HG03354 (cell line): ENCODE data around the gene JPT2.
"Not testable (repeated sequence)": the region's sequence is repeated elsewhere in the genome, so short reads cannot be mapped to it uniquely, and the experiment has no call there.

Experiments used
- ATAC-seq: cut with Tn5 transposase; IDR thresholded peaks from one replicate; pipeline ENCODE4 v1.9.1; 2021; ENCODE audit warnings: mild to moderate bottlenecking; ENCODE audit not compliant: unreplicated experiment, poor library complexity, severe bottlenecking

The JPT2 gene

DNA sequence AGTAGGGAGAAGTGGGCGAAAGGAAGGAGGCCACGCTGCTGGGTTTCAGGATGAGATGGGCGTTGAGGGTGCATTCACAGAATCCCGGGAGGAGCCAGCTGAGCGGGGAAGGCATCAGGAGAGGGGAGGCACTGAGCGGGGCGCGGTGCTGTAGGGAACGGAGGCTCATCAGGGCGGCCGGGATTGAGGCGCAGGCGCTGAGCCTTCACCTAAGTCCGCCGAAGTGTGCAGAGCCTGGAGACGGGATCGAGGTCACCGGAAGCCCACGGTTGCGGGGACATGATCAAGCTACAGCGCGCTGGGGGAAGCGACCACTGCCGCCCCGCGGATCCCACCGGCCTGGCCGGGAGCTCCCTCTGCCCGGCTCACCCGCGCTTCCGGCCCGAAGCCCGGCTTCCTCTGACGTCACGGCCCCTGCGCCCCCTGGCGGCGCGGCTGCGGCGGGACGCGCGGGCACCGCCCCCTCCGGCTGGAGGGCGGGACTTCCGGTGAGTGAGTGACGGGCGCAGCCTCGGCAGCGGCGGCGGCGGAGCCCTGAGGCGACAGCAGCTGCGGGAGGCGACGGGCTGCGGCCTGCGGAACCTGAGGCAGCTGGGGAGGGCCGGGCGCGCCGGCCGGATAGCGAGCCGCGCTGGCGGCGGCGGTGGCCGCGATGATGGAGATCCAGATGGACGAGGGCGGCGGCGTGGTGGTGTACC, 27.8 kb downstream of the JPT2 start, which contains the start of gene MAPK8IP3:
MAPK8IP3 (plus strand) TSS at position 508 of the 698 bp plus-strand sequence; CDS start at position 653, 145 bp downstream.
- ATAC-seq: peak; percentile 82

DNA sequence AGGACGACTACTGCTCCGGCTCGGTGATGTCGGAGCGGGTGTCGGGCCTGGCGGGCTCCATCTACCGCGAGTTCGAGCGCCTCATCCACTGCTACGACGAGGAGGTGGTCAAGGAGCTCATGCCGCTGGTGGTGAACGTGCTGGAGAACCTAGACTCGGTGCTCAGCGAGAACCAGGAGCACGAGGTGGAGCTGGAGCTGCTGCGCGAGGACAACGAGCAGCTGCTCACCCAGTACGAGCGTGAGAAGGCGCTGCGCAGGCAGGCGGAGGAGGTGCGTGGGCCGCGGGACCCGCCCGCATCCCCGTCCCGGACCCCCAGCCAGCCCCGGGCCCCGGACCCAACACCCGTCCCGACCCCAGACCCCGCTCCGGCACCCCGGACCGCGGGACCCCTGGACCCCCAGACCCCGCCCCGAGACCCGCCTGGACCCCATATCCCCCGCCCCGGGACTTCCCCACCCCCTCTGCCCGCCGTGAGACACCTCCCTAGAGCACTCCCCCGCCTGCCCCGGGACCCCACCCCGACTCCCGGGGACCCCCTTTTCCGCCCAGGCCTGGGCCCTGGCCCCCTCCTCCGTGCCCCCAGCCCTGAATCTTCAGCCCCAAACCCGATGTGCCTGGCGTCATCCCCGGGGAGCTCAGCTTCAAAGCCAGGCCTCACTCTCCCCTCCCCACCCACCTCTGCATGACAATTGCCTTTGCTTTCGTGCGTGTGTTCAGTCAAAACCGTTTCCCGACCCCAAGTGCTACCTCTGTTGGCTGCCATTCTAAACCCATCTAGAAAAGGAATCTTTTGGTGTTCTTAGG, 28.5 kb downstream of the JPT2 start:
- ATAC-seq: peak; percentile 23

DNA sequence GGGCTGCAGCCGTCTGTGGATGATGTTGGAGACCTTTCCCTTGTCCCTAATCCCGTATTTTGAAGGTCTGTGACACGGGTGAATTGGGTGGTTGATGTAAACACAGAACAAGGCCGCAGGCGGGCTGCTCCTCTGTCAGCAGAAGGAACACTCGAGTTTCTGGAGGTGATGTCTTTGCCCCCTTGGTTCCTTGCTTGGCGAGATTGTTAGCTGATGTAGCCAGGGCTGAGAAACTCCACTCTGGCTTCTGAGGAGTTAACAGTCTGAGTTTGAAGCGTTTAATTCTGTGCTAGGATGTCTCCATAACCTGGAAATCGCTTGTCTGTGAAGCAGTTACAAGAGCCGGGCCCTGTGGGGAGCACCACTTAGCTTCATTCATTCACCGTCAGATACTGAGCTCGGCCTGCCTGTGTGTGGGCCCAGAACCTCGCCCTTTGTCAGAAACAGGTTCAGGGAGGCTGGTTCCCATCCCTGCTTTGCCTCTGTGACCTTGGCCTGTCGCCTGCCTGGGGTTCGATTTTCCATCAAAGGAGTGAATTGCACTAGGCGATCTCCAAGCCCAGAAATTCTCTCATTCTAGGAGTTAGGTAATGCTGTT, 29.2 kb downstream of the JPT2 start:
- ATAC-seq: no peak

DNA sequence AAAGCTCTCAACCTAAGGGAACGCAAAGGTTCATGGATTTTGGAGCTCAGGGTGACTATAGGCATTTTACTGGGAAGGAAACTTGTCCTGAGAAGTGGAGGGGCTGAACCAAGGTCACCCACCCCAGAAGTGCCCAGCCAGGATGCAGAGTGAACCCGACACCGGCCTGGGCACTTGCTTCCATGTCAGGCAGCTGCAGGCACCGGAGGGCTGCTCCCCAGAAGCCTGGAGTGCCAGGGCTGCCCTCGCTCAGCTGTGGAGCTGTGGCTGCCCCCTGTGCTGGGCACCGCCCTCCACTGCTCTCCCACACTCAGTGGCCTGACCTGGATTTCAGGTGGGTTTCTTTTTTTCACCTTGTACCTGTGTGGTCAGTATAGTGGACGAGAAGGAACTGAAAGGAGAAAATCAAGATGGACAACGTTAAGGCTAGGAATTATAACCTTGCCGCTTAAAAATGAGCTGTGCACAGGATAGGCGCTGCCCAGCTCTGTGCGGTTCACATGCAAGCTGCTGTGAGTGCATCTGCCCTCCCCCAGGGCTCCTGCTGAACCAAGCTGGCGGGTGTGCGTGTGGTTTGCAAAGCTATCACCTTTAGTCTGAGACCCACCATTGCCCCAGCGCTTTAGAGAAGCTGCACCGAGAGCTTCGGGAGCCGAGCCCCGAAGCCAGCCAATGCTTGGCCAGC, 30.1 kb downstream of the JPT2 start:
- ATAC-seq: no peak

DNA sequence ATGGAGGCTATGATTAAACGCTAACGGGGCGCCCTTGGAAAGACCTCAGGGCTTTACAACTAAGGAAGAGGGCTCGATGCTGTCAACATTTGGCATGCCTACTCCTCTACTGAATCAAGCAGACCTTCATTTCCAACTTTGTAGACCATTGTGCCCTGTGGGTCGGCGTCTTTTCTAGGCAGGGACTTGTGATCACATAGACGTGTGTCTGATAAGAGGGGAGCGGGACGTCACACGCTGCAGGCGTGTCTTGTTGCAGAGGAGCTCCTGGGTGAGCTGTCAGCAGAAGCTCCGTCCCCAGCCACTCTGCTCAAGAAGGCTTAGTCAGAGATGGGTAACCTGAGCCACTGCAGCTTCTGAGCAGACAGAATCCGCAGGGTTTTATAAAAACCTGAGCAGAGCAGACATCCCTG, 30.7 kb downstream of the JPT2 start:
- no peak for ATAC-seq

DNA sequence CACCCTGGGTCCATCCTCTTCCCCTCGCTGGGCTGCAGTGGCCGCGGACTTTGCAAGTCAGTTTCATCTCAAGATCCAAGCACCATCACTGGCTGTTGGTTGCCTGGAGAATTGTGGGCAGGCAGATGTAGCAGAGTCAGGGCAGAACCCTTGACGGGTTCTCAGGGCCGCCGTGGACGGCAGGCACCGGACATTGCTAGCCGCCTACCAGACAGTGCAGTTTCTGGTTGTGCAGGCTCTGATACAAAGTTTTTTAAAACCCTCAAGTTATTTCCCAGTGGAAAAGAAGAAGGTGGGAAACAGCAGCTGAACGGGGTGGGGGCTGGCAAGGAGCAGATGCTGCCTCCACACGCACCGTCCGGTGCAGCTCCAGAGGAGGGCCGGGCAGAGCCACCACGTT, 31.3 kb downstream of the JPT2 start:
- no peak for ATAC-seq

DNA sequence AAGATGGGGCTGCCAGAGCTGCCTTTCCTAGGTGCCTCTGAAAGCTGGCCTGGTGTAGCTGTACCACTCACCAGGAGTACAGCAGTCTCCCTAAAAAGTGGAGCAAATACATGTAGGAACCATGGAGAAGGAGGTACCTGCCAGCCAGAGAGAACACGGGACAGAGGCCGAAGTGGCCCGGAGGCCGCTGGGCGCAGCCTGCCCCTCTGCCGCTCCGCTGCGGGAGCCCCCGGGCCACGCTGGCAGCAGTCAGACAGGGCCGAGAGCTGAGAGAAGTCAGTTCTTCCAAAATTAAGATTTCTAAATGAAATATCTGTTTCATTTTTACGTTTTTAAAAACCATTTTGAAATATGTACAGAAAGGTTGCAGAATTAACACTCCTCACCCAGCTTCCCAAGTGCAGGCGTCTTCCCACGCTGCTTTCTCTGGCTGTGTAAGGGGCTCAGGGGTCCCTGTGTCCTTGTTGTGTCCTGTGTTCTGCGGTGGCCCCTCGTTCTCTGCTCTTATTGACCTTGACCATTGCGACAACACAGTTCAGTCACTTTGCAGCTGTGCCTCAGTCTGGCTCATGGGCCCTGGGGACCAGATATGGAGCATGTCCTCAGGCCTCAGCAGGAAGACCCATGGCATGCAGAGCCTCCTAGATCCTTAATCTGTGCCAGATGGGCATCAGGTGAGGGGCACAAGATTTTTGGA, 32.9 kb downstream of the JPT2 start:
- ATAC-seq: no peak

DNA sequence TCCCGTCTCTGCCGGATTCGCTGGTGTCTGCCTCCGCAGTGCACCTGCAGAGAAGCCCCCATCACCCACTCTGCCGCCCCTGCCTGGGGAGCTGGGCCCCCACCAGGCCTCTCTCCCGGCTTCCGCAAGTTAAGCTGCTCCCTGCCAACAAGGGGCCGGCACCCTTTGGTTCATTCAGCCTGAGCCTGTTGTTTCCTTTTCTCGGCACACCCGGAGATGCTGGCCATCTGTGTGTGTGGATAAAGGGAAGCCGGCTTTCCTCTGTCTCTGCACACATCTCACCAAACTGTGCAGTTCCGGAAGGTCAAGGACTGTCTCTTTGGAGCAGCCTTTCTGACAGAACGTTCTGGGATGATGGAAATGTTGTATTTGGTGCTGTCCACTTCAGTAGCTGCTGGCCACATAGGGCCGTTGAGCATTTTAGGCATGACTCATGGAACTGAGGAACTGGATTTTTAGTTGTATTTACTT, 34.7 kb downstream of the JPT2 start:
- no peak for ATAC-seq

DNA sequence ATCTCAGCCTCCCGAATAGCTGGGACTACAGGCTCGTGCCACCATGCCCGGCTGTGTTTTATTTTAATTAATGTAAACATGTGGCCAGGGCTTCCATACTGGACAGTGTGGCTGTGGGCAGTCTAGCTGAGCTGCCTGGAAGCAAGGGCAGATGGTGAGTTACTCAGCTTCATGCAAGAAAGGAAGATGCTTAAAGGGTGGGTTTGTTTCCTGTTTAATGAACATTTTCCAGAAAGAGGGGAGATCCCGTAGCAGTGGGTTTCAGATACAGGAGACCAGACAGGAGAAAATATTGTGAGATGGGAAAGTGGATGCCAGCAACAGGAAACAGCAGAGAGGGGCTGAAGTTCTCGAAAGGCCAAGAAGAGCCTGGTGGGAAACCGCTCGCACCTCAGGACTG, 35.3 kb downstream of the JPT2 start:
- ATAC-seq: no peak

DNA sequence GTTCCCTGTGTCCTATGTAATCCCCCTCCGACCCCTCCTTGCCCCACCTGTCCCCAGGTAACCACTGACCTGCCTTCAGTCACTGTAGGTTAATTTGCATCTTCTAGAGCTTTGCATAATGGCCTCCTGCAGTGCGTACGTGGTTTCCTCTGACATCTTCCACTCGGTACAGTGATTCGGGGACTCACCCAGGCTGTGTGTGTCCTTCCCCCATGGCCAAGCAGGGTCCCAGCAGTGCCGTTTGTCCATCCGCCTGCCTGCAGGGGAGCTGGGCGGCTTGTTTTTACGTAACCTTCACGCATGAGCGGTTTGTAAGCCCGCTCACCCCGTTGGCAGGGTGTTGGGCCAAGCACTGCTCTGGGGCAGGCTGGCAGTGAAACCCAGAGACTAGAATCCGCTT, 35.9 kb downstream of the JPT2 start:
- ATAC-seq: peak; percentile 54

DNA sequence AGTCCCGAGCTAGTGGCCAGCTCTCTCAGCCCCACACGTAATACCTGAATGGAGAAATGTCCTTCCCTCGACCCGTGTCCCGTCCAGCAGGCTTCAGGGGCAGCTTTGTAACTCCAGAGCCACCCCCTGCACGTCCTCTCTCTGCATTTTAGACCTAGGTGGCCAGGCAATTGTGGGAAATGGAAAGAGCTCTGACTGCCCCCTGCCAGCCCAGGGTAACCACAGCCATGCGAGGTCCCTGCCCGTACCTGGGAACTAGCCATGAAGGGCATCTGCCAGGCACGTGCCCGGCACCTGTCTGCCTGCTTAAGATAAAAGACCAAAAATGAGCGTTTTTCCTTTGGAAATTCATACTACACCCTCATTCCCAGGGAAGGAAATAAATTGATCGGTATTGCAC, 37.1 kb downstream of the JPT2 start:
- no peak for ATAC-seq

DNA sequence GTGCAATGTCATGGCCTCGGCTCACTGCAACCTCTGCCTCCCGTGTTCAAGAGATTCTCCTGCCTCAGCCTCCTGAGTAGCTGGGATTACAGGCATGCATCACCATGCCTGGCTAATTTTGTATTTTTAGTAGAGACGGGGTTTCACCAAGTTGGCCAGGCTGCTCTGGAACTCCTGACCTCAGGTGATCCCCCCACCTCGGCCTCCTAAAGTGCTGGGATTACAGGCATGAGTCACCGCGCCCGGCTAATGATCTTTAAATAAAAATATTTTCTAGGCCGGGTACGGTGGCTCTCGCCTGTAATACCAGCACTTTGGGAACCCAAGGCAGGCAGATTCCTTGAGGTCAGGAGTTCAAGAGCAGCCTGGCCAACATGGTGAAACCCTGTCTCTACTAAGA, 40.2 kb downstream of the JPT2 start:
- ATAC-seq: not testable (repeated sequence)

DNA sequence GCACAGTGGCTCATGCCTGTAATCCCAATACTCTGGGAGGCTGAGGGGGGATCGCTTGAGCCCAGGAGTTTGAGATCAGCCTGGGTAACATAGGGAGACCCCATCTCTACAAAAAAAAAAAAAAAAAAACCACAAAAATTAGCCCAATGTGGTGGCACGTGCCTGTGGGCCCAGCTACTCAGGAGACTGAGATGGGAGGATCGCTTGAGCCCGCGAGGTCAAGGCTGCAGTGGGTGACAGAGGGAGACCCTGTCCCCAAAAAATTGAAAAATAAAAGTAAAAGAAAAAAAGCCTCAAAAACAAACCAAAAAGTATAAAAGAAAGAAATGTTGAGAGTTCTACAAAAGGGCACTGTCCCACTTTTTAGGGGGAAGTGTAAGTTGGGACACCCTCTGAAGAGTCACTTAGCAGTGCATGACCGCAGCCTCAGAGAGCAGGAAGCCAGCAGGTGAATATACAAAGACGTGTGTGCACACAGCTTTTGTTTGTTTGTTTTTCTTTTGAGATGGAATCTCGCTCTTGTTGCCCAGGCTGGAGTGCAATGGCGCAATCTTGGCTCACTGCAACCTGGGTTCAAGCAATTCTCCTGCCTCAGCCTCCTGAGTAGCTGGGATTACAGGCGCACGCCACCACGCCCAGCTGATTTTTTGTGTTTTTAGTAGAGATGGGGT, 41.6 kb downstream of the JPT2 start:
- ATAC-seq: not testable (repeated sequence)

DNA sequence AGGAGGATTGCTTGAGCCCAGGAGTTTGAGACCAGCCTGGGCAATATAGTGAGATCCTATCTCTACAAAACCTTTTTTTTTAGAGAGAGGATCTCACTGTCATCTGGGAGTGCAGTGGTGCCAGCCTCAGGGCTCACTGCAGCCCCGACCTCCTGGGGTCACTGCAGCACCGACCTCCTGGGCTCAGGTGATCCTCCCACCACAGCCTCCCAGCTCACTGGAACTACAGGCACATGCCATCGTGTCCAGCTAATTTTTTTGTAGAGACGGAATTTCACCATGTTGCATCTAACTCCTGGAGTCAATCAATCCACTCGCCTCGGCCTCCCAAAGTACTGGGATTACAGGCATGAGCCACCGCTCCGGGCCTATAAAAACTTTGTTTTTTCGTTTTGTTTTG, 43.3 kb downstream of the JPT2 start:
- no peak for ATAC-seq

DNA sequence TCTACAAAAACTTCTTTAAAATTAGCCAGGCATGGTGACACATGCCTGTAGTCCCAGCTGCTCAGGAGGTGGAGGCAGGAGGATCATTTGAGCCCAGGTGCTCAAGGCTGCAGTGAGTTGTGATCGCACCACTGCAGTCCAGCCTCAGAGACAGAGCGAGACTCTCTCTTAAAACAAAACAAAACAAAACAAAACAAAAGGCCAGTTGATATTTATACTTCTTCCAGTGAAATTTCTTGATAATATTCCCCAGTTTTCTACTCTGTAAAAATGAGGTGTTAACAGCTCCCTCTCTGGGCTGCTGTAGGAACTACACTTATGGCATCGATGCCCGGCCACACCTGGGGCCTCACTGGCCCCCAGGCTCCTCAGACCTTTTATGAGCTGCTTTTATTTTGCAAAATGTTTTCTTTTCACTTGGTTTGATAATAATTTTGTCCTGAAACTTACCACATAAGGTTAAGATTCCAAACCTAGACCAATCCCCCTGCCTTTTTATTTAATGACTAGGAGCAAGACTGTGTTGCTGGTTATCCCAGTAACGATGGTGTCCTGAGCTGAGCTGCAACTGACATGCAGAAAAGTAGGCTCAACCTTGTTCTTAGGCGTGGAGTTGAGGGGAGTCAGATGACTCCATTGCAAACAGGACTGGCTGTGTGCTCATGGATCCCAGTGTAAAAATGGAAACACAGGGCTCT, 45.5 kb downstream of the JPT2 start:
- ATAC-seq: no peak

DNA sequence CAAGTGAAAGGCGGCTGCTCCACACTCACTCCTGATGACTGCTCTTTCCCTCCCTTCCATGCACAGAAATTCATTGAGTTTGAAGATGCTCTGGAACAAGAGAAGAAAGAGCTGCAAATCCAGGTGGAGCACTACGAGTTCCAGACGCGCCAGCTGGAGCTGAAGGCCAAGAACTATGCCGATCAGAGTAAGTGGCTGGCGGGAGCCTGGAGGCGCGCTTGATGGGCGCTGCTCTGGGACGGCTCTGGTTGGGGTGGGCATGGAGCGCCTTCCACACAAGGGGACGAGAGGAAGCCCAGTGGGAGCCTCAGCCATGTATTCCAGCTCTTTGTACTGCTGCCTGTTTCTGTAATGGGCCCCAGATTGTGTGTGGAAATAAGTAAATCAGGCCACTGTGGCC, 46.4 kb downstream of the JPT2 start:
- no peak for ATAC-seq

DNA sequence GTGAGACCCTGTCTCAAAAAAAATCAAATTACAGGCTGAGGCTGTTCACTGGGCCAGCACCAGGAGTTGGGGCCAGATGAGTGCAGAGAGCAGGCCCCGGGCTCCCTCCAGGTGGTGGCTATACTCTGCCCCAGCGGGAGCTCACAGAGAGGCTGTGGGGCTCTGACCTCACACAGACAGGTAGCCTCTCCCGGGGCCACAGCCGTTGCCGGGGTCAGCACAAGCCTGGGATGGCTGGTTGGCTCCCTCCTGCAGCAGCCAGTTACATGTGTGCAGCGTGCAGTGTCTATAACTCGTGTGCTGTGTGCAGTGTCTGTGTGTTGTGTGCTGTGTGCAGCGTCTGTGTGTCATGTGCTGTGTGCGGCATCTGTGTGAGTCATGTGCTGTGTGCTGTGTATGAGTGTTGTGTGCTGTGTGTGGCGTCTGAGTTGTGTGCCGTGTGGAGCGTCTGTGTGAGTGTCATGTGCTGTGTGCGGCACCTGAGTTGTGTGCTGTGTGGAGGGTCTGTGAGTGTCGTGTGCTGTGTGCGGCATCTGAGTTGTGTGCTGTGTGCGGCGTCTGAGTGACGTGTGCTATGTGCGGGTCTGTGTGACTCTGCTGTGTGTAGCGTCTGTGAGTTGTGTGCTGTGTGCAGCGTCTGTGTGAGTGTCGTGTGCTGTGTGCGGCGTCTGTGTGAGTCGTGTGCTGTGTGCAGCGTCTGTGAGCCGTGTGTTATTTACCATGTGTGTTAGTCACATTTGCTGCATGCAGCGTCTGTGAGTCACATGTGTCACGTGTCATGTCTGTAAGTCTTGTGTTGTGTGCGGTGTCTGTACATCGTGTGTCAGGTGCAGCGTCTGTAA, 48.8 kb downstream of the JPT2 start:
- ATAC-seq: no peak
